Activated CD8-positive, alpha-beta T cell treated with anti-CD3 and anti-CD28 coated beads for 36 hours (primary cell): ENCODE results near the gene EPHB1. TPM values are rescaled to one million over a fixed set of nuclear protein-coding genes. Genes with fewer than 3 reads are reported as not detected.
"Not testable (repeated sequence)": the region's sequence is repeated elsewhere in the genome, so short reads cannot be mapped to it uniquely, and the experiment has no call there.

Experiments
- ATAC-seq: fragments of 200-7000 bp; cut with Tn5 transposase; one replicate; pipeline ENCODE4 v1.10.0; 2021; ENCODE audit warnings: mild to moderate bottlenecking, moderate library complexity
- CTCF ChIA-PET: fragments of 350-600 bp; sonication (Branson Sonifier 250); formaldehyde crosslinking; loops from one replicate; lab custom pipeline; 2021; ENCODE audit warnings: antibody characterized with exemption; lab: Charles Lee
- POLR2A ChIA-PET: fragments of 350-600 bp; sonication (Branson Sonifier 250); formaldehyde crosslinking; loops from one replicate; lab custom pipeline; 2021; ENCODE audit warnings: antibody characterized with exemption; lab: Charles Lee
- DNase-seq: peaks from one replicate; pipeline ENCODE4 v3.0.0-alpha.2; 2020
- H3K27ac Mint-ChIP-seq: one replicate; pipeline ENCODE4 v1.8.0; 2021; ENCODE audit warnings: mild to moderate bottlenecking, mixed read lengths
- H3K27me3 Mint-ChIP-seq: one replicate; pipeline ENCODE4 v1.8.0; 2021; ENCODE audit warnings: mixed read lengths
- H3K36me3 Mint-ChIP-seq: one replicate; pipeline ENCODE4 v1.8.0; 2021; ENCODE audit warnings: low read depth, mixed read lengths
- H3K4me1 Mint-ChIP-seq: one replicate; pipeline ENCODE4 v1.8.0; 2021; ENCODE audit warnings: low read depth, mixed read lengths
- H3K4me3 Mint-ChIP-seq: one replicate; pipeline ENCODE4 v1.8.0; 2021; ENCODE audit warnings: mild to moderate bottlenecking, moderate library complexity, mixed read lengths
- H3K9me3 Mint-ChIP-seq: one replicate; pipeline ENCODE4 v1.8.0; 2021; ENCODE audit warnings: mixed read lengths
- CTCF ChIP-seq: fragments of 200-600 bp; IDR thresholded peaks from one replicate; pipeline ENCODE4 v1.8.0; 2022; ENCODE audit warnings: antibody characterized with exemption, mild to moderate bottlenecking
- intact Hi-C: fragments of 100-400 bp; cut with micrococcal nuclease; formaldehyde crosslinking; loops from one replicate; pipeline ENCODE4 v1.10.0; 2022
- total RNA-seq, 2 experiments: library from RNA; stranded (reverse); gene quantifications; one replicate each; pipeline ENCODE4 v1.2.3, GENCODE V29; 2021

The EPHB1 gene
- total RNA-seq, 2 experiments from 2014 or later = 0.78 TPM; not detected in 1

GRCh38 chr3:135018149-135018923 is 223.3 kb downstream of the EPHB1 start:
- Mint-ChIP-seq H3K4me3 (no peak overlapping the region), H3K27ac (no peak overlapping the region), H3K27me3 (no peaks in the 10 kb centered on the region), H3K9me3 (no peaks in the 10 kb centered on the region), H3K36me3 (no peaks in the 10 kb centered on the region), H3K4me1 (peaks cover 4% of the 10 kb centered on the region)
- CTCF ChIA-PET = no interaction called here
- intact Hi-C loops = no loop called here
- no peak for TF ChIP-seq CTCF
- ATAC-seq (no peak), DNase-seq (no peak)
- POLR2A ChIA-PET = no interaction called here

- H3K36me3 Mint-ChIP-seq = no peaks in the 10 kb centered on the region
- POLR2A ChIA-PET = no interaction called here
- ATAC-seq (no peak), DNase-seq (no peak)
- CTCF ChIA-PET = no interaction called here
- no peak overlapping the region for H3K27ac Mint-ChIP-seq
- peaks cover 4% of the 10 kb centered on the region for H3K4me1 Mint-ChIP-seq
- H3K9me3 Mint-ChIP-seq = no peaks in the 10 kb centered on the region
- peaks cover 1% of the 10 kb centered on the region for H3K27me3 Mint-ChIP-seq
- intact Hi-C loops = no loop called here
- TF ChIP-seq CTCF = no peak
- no peak overlapping the region for H3K4me3 Mint-ChIP-seq
These were observed 225.1 kb downstream of the EPHB1 start for GRCh38 chr3:135020181-135020580.

GRCh38 chr3:135023996-135024658 is 229.1 kb downstream of the EPHB1 start:
- intact Hi-C loops = no loop called here
- no peak for TF ChIP-seq CTCF
- DNase-seq (no peak), ATAC-seq (no peak)
- peaks cover 1% of the 10 kb centered on the region for H3K27me3 Mint-ChIP-seq
- ChIA-PET POLR2A (no interaction called here), CTCF (no interaction called here)
- no peaks in the 10 kb centered on the region for H3K36me3 Mint-ChIP-seq
- no peak overlapping the region for H3K27ac Mint-ChIP-seq
- no peak overlapping the region for H3K4me3 Mint-ChIP-seq
- H3K4me1 Mint-ChIP-seq = no peaks in the 10 kb centered on the region
- no peaks in the 10 kb centered on the region for H3K9me3 Mint-ChIP-seq

- POLR2A ChIA-PET, CTCF ChIA-PET, H3K27ac Mint-ChIP-seq, H3K4me3 Mint-ChIP-seq, H3K9me3 Mint-ChIP-seq, H3K36me3 Mint-ChIP-seq, H3K4me1 Mint-ChIP-seq, DNase-seq, intact Hi-C loops, ATAC-seq: not testable (repeated sequence)
- peaks cover 18% of the 10 kb centered on the region for H3K27me3 Mint-ChIP-seq
These were observed 235.9 kb downstream of the EPHB1 start for GRCh38 chr3:135030768-135031615.

GRCh38 chr3:135033737-135034136 is 238.7 kb downstream of the EPHB1 start:
- ATAC-seq = no peak
- Mint-ChIP-seq H3K36me3 (no peaks in the 10 kb centered on the region), H3K4me3 (no peak overlapping the region), H3K9me3 (no peaks in the 10 kb centered on the region), H3K27me3 (peaks cover 18% of the 10 kb centered on the region), H3K27ac (no peak overlapping the region), H3K4me1 (no peaks in the 10 kb centered on the region)
- ChIA-PET POLR2A (no interaction called here), CTCF (no interaction called here)
- intact Hi-C loops = no loop called here
- no peak for DNase-seq
- TF ChIP-seq CTCF = no peak
